ENCODE results near the gene PDYN.

PDYN gene

DNA sequence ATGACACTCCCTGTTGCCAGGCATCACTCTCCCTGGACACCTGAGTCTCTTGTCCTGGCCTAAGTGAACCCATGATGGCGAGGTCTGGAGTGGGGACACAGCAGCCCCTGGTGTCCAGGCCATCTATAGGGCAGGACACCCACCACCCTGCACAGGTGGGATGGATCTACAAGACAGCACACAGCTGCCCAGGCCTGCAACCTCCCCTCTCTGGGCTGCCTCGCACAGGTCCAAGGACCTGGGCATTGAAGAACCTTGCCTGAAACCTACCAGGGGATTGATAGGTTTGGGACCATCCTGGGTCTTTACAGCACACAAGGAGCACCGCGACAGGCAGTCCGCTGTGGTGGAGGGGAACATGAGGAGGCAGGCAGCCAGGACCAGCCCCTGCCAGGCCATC is 11.2 kb downstream of the PDYN start:
- H3K9ac ChIP-seq (ENCODE audit: low read length), result no peak overlapping the region
- no peak overlapping the region for H2AFZ ChIP-seq (ENCODE audit: low read depth, low read length, severe bottlenecking)
- H4K20me1 ChIP-seq (ENCODE audit: low read depth, low read length), result no peaks in the 10 kb centered on the region
- no peaks in the 10 kb centered on the region for H3K9me3 ChIP-seq (ENCODE audit: insufficient read depth, low read length)
- no peaks in the 10 kb centered on the region for H3F3A ChIP-seq (ENCODE audit: insufficient read depth)
- H3K79me2 ChIP-seq (ENCODE audit: insufficient read depth, low read length), result no peaks in the 10 kb centered on the region
- H3K9me2 ChIP-seq (replicated peaks; ENCODE audit: insufficient read depth, low read length), result no peaks in the 10 kb centered on the region
- H3K4me2 ChIP-seq (ENCODE audit: low read depth, low read length, poor library complexity, severe bottlenecking), result no peak overlapping the region
- H3K36me3 ChIP-seq (ENCODE audit: low read length), result no peaks in the 10 kb centered on the region
- H3K27ac ChIP-seq (ENCODE audit: low read depth, low read length), result no peak overlapping the region
- TF ChIP-seq, protein P1, sequence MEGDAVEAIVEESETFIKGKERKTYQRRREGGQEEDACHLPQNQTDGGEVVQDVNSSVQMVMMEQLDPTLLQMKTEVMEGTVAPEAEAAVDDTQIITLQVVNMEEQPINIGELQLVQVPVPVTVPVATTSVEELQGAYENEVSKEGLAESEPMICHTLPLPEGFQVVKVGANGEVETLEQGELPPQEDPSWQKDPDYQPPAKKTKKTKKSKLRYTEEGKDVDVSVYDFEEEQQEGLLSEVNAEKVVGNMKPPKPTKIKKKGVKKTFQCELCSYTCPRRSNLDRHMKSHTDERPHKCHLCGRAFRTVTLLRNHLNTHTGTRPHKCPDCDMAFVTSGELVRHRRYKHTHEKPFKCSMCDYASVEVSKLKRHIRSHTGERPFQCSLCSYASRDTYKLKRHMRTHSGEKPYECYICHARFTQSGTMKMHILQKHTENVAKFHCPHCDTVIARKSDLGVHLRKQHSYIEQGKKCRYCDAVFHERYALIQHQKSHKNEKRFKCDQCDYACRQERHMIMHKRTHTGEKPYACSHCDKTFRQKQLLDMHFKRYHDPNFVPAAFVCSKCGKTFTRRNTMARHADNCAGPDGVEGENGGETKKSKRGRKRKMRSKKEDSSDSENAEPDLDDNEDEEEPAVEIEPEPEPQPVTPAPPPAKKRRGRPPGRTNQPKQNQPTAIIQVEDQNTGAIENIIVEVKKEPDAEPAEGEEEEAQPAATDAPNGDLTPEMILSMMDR (IDR thresholded peaks at IDR 0.05; ENCODE audit: insufficient read depth, low read length, poor library complexity, severe bottlenecking), result no peak
- no peak for TF ChIP-seq EZH2phosphoT487 (conservative IDR thresholded peaks at IDR 0.05; ENCODE audit: low read length)
- no peak overlapping the region for H3K4me3 ChIP-seq (ENCODE audit: insufficient read depth, low read length, poor library complexity, severe bottlenecking)
- H3K27me3 ChIP-seq (ENCODE audit: low read length), result no peaks in the 10 kb centered on the region

DNA sequence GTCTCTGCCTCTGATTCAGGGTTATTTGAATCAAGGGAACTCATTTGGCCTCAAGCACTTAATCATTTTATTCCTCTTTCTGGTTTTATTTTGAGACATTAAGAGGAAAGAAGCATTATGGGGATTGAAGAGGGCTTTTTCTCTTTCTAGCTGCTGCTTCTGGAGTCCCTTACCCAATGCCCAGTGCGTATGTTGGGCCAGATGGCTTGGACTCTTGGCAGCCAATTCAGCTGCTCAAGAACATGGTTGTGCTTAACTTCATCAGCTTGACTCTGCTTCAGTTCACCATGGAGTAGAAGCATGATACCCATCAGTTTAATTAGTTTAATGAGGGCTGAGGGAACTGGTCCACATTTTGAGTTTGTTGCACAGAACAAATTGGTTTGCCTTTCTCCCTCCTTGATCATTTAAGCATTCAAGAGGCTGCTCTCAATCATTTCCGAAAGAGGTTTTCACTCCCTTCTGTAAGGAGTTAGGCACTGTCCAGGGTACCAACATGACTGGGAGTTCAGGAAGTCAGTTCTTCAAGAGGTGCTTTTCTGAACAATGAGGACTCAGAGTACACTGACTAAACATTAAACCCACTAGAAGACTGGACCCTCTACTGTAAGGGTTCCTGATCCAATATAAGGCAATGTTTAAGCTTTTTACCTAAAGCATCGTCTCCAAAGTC is 14.6 kb downstream of the PDYN start:
- Histone ChIP-seq H3K27me3 (ENCODE audit: low read length) (no peaks in the 10 kb centered on the region), H3K9me3 (ENCODE audit: insufficient read depth, low read length) (no peaks in the 10 kb centered on the region), H3K27ac (ENCODE audit: low read depth, low read length) (no peak overlapping the region), H3K9me2 (replicated peaks; ENCODE audit: insufficient read depth, low read length) (no peaks in the 10 kb centered on the region), H3K79me2 (ENCODE audit: insufficient read depth, low read length) (no peaks in the 10 kb centered on the region), H3K9ac (ENCODE audit: low read length) (no peak overlapping the region), H4K20me1 (ENCODE audit: low read depth, low read length) (no peaks in the 10 kb centered on the region), H3K4me2 (ENCODE audit: low read depth, low read length, poor library complexity, severe bottlenecking) (no peak overlapping the region), H3F3A (ENCODE audit: insufficient read depth) (no peaks in the 10 kb centered on the region), H3K36me3 (ENCODE audit: low read length) (no peaks in the 10 kb centered on the region), H3K4me3 (ENCODE audit: insufficient read depth, low read length, poor library complexity, severe bottlenecking) (no peak overlapping the region), H2AFZ (ENCODE audit: low read depth, low read length, severe bottlenecking) (no peak overlapping the region)
- no peak for TF ChIP-seq EZH2phosphoT487 (conservative IDR thresholded peaks at IDR 0.05; ENCODE audit: low read length)
- TF ChIP-seq, protein P1 (IDR thresholded peaks at IDR 0.05; ENCODE audit: insufficient read depth, low read length, poor library complexity, severe bottlenecking), result no peak

DNA sequence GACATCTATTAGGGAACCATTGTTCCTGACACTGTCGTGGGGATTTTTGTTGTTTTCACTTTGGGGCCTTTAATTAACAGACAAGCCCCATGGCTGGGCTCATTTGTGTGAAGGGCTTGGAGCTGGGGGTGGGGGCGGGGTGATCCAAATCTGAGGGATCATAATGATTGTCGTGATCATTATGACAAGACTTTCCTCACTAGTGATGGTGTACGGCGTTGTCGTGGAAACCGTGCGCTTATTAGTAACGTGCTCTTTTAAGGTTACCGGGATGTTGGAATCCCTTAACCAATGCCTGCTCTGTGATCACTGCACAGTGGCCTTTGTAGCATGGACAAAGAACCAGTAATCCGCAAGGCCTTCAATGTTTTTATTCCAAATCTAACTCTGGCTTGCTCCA is 18.6 kb downstream of the PDYN start:
- Histone ChIP-seq H3K4me2 (ENCODE audit: low read depth, low read length, poor library complexity, severe bottlenecking) (no peak overlapping the region), H3F3A (ENCODE audit: insufficient read depth) (no peaks in the 10 kb centered on the region)

More for the DNA sequence above, 18.6 kb downstream of the PDYN start:
- Histone ChIP-seq H2AFZ (ENCODE audit: low read depth, low read length, severe bottlenecking) (no peak overlapping the region), H3K9me3 (ENCODE audit: insufficient read depth, low read length) (no peaks in the 10 kb centered on the region), H3K36me3 (ENCODE audit: low read length) (no peaks in the 10 kb centered on the region), H3K4me3 (ENCODE audit: insufficient read depth, low read length, poor library complexity, severe bottlenecking) (no peak overlapping the region), H4K20me1 (ENCODE audit: low read depth, low read length) (no peaks in the 10 kb centered on the region), H3K27ac (ENCODE audit: low read depth, low read length) (no peak overlapping the region), H3K9me2 (replicated peaks; ENCODE audit: insufficient read depth, low read length) (no peaks in the 10 kb centered on the region), H3K9ac (ENCODE audit: low read length) (no peak overlapping the region), H3K79me2 (ENCODE audit: insufficient read depth, low read length) (no peaks in the 10 kb centered on the region), H3K27me3 (ENCODE audit: low read length) (no peaks in the 10 kb centered on the region)
- TF ChIP-seq, protein P1 (IDR thresholded peaks at IDR 0.05; ENCODE audit: insufficient read depth, low read length, poor library complexity, severe bottlenecking), result no peak
- no peak for TF ChIP-seq EZH2phosphoT487 (conservative IDR thresholded peaks at IDR 0.05; ENCODE audit: low read length)

Measured in SU-DHL-6 (cell line).